Stimulated activated CD8-positive, alpha-beta memory T cell treated with anti-CD3 and anti-CD28 coated beads, Interleukin-7, amount 100 ng/mL, for 4 hours (primary cell): ENCODE results near the gene KRT16.
"Not testable (repeated sequence)": the region's sequence is repeated elsewhere in the genome, so short reads cannot be mapped to it uniquely, and the experiment has no call there.

Experiments used
- DNase-seq, 2 donors: peaks; one replicate each; pipeline ENCODE4 v3.0.0-alpha.2; 2020; ENCODE audit warnings: low read depth in 2 of 2

Gene KRT16

DNA sequence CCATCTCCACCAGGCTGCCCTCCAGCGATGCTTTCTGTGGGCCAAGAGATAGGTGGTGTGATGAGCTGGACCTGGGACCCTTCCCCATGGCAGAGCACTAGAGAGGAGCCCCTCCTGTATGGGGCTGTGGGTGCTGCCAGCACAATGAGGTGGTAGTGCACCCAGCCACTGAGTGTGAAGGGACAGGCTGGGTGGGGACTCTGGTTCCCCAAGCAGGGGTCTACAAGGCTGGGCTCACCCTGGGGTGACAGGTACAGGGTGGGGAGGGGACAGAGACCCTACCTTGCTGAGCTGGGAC, 15.5 kb upstream of the KRT16 start:
- DNase-seq: not testable (repeated sequence)

DNA sequence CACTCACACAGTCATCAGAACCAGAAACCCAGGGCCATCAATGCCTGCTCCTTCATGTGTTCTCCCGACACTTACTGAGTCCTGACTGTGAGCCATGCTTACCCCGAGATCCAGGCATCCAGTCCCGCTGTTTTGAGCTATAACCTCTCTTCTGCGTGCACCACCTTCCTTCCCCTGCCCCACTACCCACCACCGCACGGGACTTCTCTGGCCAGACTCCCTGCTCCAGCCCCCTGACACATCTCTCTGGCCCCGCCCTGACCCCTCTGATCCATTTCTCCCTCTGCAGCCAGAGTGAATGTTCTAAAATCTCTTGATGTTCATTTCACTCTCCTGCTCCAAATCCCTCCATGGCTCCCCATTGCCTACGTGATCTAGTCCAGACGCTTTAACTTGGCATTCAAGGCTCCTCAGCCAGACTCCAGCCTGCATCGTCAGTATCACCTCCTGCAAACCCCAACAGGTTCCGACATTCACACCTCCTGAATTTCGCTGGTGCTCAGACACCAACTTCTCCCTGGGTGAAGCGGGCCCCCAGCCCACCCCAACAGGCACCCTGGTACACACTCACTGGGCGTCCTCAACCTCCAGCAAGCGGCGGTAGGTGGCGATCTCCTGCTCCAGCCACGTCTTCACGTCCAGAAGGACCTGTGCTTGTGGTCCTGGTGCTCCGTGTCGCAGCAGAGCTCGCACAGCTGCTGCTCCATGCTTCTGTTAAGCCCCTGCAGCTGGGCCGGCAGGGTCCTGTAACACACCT, 14.9 kb upstream of the KRT16 start:
- DNase-seq: no peak

DNA sequence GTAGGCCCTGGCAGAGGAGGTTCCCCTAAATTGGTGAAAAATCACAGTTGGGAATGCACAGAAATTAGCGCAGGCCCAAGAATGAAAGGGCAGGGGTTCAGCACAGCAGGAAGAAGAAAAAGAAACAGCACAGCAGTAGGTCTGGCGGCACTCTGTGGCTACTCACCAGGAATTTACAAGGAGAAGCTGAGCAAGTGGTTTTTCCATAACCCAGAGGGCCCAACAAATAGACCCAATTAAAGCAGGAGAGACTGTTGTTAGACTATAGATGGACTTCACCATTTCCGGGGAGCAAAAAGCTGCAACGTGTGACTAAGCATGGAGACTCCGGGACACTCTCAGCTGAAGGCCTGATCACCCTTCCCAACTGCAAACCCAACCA, 14.3 kb upstream of the KRT16 start:
- DNase-seq: not testable (repeated sequence)

DNA sequence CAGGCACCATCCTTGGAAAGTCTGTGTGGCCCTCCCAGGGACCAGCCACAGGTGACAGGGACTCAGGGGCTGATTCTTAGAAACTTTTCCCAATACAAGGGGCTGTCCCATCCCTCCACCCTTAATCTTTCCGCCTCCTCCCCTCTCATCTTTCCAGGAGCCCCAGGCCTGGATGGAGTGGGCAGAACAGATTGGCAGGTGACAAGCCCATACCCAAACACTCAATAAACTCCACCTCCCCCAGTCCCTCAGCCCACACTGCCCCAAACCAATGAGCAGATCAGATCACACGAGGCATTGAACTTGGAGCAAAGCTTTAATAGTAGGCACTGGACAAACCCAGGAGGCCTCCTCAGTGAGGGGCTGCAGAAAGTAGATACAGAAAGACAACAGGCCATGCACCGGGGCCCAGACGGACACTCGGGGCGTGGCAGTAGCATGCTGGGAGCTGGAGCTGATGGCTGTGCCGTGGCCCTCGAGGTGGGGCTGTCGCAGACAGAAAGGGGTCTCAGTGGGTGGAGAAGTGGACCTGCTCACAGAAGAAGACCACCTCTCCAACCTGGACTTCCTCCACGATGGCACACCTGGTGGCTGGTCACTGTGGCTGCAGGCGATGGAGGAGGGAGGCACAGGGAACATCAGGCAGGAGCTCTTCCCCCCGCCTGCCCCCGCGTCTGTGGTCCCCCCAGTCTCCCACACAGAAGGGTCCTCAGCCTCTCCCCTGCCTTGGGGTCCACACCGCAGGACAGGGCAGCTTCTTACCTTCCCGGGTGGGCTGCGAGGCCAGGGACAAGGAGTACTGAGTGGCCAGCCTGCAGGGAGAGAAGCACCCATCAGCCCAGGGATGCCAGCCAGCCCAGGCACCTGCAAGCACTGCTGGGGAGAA, 13.7 kb upstream of the KRT16 start:
- DNase-seq: not testable (repeated sequence)

DNA sequence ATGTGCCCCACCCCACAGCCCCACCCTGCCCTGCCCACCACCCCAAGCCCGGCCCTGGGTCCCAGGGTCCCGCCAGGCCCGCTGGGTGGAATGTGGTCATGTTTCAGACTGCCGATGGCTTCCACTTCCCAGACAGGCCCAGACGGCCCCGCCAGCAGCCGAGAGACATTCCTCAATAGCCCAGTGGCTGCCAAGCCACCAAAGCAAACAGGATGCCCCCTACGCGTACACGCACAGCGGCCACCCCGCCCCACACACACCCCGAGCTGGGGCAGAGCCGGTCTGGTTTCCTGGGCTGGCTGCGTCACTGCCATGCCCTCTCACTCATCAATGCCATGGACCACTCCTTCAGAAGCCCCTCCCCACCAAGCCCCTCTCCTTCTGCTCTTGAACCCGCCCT, 13.0 kb upstream of the KRT16 start:
- no peak for DNase-seq

DNA sequence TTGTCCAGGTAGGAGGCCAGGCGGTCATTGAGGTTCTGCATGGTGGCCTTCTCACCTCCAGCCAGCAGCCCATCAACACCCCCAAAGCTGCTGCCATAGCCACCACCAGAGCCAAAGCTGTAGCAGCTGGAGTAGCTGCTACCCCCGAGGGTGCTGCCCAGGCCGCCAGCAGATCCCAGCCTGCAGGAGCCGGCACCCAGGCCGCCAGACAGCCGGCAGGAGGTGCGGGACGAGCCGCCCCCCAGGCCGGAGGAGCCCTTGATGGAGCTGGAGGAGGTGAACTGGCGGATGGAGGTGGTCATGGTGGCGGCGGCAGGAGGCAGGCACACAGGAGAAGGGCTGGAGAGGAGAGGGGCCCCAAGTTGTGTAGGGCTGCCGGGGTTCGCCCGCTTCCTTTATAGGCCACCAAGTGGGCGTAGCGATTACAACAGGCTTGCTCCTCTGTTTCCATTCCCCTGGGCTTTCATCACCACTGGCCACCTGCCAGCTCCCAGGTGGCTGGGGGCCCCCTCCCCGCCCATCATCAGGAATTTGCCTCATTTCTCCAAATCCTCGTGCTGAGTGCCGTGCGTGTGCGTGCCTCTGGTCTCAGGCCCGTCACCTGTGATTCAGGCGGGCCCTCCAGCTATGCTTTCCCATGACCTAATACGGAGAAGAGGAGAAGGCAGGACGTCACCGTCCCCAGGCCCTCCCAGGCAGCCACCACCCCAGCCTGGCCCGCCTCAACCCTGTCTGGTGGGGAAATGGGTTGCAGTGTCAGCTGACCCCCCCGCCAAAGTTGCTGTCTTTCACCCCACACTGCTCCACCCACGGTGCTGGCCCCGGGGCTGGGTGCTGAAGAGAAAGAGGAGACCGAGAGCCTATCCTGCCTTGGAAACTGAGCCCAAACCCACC, 11.9 kb upstream of the KRT16 start, which contains the start of gene KRT17:
TSS of gene KRT17 (minus strand) at position 368 of the 894 bp plus-strand sequence. CDS start at position 302, 66 bp downstream.
- DNase-seq: no peak

DNA sequence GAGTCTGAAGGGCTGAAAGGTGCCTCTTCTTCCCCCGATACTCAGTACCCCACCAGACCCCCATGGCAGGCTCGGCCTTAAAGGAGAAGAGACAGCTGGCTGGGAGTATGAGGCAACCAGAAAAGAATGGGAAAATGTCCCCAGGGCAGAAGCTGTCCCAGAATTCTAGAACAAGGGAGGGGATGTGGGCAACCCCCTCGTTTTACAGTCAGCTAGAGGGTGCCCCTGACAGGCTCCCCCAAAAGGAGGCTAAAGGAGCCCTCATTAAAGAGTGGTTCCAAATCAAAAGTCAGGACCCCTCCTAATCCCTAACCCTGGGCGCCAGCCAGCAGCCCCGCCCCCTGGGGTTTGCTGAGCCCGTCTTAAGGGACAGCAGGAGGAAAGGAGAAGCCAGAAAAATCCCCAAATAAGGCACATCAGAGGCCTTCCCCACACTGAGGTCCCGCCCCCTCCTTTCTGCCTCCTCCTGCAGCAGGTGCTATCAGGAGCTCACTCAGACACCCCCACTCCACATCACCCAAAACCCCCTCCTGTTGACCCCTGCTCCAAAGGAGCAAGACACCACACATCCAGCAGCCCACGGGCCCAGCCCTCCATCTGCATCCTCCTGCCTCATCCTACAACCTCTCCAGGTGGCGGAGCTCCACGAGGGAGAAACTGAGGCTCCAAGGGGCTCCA, 10.8 kb upstream of the KRT16 start:
- DNase-seq: not testable (repeated sequence)

DNA sequence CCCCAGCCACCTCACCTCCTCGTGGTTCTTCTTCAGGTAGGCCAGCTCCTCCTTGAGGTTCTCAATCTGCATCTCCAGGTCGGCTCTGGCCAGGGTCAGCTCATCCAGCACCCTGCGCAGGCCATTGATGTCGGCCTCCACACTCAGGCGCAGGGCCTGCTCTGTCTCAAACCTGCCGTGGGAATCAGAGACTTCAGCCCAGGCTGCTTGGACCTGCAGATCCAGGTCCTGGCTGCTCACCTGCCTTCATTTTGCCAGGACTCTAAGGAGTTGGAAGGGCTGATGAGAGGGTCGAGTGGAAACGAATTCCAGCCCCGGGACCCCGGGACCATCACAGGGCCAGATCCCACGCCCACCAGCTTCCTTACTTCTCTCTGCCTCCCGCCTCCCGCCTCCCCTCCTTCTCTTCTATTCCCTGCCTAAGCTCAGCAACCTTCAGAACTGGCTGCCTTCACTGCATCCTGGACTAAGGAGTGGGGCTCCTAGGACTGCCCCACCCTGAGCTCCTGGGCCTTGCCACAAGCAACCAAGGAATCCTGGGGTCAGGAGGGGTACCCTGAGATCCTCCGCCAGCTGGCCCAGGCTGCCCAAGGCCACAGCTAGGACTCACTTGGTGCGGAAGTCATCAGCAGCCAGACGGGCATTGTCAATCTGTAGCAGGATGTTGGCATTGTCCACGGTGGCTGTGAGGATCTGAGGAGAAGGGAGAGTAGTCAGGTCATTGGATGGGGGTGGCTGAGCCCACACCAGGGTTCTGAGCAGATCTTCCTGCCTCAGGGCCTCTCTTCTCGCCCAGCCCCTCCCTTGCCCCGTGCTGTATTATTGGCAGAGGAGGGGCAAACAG, 10.0 kb upstream of the KRT16 start:
- DNase-seq: not testable (repeated sequence)

DNA sequence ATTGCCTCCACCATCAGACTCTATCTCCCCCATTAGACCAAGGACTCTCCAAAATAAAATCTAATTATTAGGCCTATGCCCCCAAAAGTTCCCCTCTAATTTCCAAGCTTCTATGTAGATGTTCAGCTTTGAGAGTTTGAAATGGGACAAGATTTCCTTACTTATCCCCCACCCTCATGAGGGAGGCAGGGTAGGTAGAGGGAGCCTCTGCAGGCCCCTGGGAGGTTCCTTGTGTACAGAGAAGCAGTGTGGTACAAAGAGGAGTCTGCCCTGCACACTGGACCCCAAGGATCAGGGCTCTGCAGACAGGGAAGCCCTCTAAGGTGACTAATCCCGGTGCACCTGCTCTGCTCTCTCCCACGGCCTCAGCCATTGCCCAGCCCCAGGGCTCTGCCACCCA, 9.3 kb upstream of the KRT16 start:
- no peak for DNase-seq

DNA sequence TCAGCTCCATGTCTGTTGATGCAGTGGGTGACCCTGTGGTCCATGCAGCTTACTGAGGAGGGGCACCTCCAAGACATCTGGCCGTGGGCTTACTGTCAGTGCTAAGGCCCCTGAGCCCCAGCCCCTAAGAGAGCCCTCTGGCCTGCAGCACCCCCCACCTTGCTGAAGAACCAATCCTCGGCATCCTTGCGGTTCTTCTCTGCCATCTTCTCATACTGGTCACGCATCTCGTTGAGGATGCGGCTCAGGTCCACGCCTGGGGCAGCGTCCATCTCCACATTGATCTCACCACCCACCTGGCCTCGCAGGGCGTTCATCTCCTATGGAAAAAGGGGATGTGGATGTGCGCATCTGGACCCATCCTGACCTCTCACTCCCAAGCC, 8.9 kb upstream of the KRT16 start:
- DNase-seq: not testable (repeated sequence)

DNA sequence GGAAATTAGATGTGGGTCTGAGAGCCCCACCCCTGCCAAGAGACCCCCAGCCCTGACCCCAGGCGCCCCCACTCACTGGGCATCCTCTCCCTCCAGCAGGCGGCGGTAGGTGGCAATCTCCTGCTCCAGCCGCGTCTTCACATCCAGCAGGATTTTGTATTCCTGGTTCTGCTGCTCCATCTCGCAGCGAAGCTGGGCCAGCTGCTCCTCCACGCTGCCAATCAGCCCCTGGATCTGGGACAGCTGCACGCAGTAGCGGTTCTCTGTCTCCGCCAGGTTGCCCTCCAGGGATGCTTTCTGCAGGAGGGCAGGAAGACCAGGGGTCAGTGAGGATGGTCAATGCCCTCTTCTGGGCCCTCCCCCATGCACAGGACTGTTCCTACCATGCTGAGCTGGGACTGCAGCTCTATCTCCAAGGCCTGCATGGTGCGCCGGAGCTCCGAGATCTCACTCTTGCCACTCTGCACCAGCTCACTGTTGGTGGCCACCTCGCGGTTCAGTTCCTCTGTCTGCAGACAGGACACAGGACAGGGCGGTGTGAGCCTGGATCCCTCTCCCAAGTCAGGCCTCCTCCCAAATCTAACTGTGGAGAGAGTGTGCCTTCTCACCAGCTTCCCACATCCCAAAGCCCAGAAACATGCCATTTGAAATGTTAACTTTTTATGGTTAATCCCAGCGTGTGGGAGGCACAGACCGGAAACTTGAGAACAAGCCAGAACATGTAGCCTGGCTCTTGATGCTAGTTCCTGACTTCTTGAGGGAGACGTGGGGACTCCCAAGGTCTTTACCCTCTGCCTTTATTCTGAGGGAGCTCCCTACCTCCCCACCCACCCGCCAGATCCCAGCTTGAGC, 8.2 kb upstream of the KRT16 start:
- no peak for DNase-seq

DNA sequence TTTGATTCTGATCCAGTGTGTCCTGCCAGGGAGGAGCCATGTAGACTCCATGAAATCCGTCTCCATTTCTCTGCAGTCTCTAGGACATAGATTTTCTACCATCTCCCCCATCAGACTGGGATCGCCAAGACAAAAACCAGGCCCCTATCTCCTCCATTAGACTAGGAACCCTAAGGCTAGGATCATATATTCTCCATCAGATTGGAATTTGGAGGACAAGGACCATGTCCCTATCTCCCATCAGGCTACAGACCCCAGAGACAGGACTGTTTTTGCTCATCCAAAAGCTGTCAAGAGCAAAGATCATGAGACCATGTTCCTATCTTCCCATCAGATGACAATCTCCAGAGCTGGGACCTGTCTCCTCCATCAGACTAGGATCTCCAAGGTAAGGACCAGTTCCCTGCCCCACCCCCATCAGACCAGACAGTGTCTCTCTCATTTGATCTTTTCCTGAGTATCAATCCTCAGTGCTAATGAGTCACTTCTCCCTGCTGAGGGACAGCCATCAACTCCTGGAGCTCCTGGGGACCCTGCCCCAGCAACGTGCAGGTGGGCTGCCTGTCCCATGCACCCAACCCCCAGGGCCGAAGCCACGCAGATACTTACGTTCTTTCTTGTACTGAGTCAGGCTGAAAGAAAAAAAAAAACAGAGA, 7.5 kb upstream of the KRT16 start:
- not testable (repeated sequence) for DNase-seq

DNA sequence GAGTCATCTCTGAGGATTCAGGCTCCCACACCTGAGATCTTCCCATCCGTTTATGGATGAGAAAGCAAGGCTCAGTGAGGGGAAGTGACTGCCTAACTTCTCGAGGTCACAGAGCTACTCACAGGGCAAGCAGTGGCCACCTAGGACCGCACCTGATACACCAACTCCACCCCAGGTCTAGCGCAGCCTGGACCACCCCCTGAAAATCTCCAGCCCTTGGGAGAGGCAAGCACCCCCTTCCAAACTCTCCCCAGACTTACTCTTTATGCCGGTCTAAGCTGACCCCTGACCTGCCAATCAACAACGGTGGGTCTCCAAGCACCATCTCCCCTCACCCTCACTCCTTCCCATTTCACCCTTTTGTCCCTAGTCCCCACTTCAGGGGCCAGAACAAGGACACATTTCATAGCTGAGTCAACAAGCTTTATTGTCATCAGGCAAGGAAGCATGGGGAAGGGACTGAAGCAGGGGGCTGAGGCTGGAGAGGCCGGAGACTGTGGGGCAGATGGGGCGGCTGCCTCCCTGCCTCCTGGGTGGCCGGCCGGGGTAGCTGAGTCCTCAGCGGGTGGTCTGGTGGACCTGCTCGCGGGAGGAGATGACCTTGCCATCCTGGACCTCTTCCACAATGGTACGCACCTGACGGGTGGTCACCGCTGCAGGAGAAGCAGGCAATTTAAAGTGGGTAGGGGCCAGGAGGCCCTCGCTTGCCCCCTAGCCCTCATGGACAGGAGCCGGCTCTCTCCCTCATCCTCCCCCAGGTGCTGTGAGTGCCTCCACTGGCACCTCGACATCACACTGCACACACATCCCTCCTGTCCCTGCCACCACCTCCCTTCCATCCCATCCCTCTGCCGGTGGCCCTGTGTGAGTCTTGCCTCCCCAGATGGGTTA, 6.7 kb upstream of the KRT16 start:
- no peak for DNase-seq

DNA sequence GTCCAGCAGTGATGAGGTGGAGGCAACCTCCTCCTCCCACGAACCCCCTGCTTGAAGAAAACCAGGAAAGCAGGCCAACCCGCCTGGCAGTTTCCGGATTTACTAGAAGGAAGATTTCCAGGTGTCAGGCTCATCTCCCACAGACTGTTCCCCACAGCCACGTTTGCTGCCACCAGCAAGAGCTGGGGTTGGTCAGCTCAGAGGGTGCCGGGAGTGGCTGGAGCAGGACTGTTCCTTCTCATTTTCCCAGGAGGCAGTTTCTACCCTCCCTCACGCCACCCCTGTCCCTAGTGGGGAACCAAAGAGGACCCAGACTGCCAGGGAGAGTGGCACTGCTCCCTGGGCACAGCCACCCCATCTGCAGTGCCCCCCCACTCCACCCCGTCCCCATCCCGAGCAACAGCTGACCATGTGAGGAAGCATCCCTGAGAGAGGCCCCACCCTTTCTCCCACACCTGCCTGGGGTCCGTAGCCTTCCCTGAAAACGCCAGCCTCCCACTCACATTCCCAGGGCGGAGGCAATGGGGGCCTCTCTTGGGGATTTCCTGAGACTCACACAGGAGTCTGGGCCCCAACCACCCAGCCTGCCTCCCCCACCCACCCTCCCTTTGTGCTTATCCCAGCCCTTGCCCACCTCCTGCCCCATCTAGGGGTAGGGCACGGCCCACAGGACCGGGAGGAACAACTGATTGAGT, 5.9 kb upstream of the KRT16 start:
- DNase-seq: no peak

DNA sequence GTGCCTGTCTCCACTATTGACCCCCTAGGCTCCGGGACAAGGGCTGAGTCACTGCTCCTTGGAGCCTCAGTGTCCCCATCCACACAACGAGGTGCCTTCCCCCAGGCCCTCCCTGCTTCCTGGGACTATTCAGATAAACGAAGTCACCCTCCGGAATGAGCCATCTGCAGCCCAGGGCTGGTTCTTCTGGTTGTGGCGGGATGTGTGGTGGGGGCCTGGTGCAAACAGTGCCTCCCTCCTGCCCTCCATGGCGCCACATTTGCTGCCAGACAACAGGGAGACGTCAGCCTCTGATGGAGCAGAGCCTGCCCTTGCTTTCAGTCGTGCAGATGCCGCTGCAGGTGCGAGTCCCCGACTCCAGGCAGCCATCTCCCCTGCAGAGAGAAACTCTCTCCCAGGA, 5.1 kb upstream of the KRT16 start:
- no peak for DNase-seq

DNA sequence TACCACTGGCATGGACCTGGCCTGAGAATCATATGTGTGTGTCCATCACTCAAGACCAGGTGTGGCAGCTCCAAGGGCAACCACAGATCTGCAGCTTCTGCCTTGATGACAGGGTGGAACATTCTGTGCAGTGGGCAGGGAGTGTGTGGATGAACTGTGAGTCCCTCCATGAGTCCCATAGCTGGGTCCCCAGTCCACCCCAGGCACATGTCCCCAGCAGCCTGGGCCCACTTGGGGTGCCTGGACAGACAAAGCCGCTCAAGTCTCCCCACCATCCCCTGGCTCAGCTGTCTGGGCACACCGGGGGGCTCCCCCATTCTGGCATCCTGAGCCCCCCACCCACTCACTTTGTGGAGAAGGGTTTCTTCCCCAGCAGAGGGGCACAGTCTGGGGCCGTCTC, 4.6 kb upstream of the KRT16 start:
- DNase-seq: no peak

DNA sequence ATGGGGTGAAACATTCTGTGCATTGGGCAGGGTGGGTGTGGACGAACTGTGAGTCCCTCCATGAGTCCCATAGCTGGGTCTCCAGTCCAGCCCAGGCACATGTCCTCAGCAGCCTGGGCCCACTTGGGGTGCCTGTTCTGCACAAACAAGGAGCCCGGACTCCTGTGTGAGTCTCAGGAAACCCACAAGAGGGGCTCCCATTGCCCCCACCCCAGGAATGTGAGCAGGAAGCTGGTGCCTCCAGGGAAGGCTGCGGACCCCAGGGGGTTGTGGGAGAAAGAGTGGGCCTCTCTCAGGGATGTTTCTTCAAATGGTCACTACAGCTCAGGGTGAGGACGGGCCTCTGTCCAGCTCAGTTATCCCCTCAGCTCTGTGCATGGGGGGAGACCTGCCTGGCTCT, 3.9 kb upstream of the KRT16 start:
- not testable (repeated sequence) for DNase-seq

DNA sequence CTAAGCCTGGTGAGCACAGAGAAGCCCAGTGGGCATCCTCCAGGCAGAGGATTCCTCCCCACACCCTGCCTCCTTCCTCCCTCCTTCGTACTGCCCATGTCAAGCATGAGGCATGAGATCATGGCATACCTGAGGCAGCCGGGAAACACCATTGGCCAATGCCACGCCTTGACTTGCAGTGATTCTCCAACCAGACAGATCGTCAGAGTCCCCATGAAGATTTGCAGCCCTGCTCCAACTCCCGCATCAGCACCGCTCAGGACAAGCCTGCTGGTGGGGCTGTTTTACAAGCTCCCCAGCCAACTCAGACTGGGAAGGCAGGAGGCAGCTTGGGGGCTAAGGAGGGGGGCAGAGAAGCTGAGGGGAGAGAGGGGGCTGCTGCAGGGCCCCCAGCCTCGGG, 2.9 kb upstream of the KRT16 start:
- no peak for DNase-seq
